H1 (cell line): ENCODE measurements around the gene SAFB2. TPM values are rescaled to one million over a fixed set of nuclear protein-coding genes. Genes with fewer than 3 reads are reported as not detected.

ENCODE experiments used
- CTCF ChIA-PET: fragments of 300-600 bp; sonication (Branson Sonifier 250); formaldehyde crosslinking; loops from one replicate; lab custom pipeline; 2021; ENCODE audit not compliant: partially characterized antibody; lab: Charles Lee
- POLR2A ChIA-PET: fragments of 300-600 bp; sonication (Branson Sonifier 250); formaldehyde crosslinking; loops from one replicate; lab custom pipeline; 2021; ENCODE audit warnings: inconsistent platforms; ENCODE audit not compliant: partially characterized antibody; lab: Charles Lee
- DNase-seq, 2 experiments: peaks; one replicate each; pipeline versions ENCODE4 v3.0.0 to v3.0.0-alpha.2; 2010 to 2022; ENCODE audit warnings: low spot score in 2 of 2, low read depth in 1 of 2, mixed read lengths in 1 of 2
- FAIRE-seq: peaks from 2 replicates; lab custom pipeline; 2011; peaks lifted over from hg19 to GRCh38; lab: Jason Lieb, UNC
- H2AFZ ChIP-seq: 2 replicates; pipeline ENCODE4 v1.8.1; 2012; ENCODE audit warnings: low read length, inconsistent platforms
- H2AK5ac ChIP-seq: 2 replicates; pipeline ENCODE4 v1.6.1; 2013; ENCODE audit warnings: low read depth, low read length
- H2BK120ac ChIP-seq: replicated peaks from 2 replicates; pipeline ENCODE3; 2013; ENCODE audit warnings: low read depth, low read length, inconsistent platforms
- H2BK12ac ChIP-seq: 2 replicates; pipeline ENCODE4 v1.6.1; 2013; ENCODE audit warnings: low read depth, low read length
- H2BK15ac ChIP-seq: 2 replicates; pipeline ENCODE4 v1.6.1; 2013; ENCODE audit warnings: low read length
- H2BK20ac ChIP-seq: 2 replicates; pipeline ENCODE4 v1.6.1; 2013; ENCODE audit warnings: low read length
- H2BK5ac ChIP-seq: 2 replicates; pipeline ENCODE4 v1.6.1; 2013; ENCODE audit warnings: low read depth, low read length
- H3K14ac ChIP-seq: 2 replicates; pipeline ENCODE4 v1.6.1; 2013; ENCODE audit warnings: inconsistent platforms; ENCODE audit not compliant: insufficient read length
- H3K18ac ChIP-seq: 2 replicates; pipeline ENCODE4 v1.6.1; 2013; ENCODE audit warnings: low read length; ENCODE audit errors: extremely low read depth
- H3K23ac ChIP-seq: 2 replicates; pipeline ENCODE4 v1.6.1; 2013; ENCODE audit warnings: inconsistent platforms; ENCODE audit not compliant: insufficient read length
- H3K23me2 ChIP-seq: 2 replicates; pipeline ENCODE4 v1.6.1; 2013; ENCODE audit warnings: low read depth, low read length
- H3K27ac ChIP-seq: 2 replicates; pipeline ENCODE4 v1.6.1; 2011; ENCODE audit warnings: low read depth, low read length, inconsistent platforms
- H3K27me3 ChIP-seq, 4 experiments: replicated peaks in 1 of 4; 1 replicate in 1 of 4; 2 replicates in 3 of 4; pipeline versions ENCODE4 v1.6.1 to v1.8.1; 2011 to 2013; ENCODE audit warnings: low read length in 3 of 4, mild to moderate bottlenecking in 3 of 4, inconsistent platforms in 2 of 4, mixed read lengths in 2 of 4, moderate library complexity in 1 of 4; ENCODE audit not compliant: control insufficient read depth in 3 of 4, insufficient read depth in 3 of 4; ENCODE audit errors: extremely low read depth in 1 of 4
- H3K36me3 ChIP-seq, 4 experiments: 2 replicates each; pipeline versions ENCODE4 v1.6.1 to v1.8.1; 2011 to 2013; ENCODE audit warnings: mild to moderate bottlenecking in 4 of 4, low read length in 3 of 4, moderate library complexity in 2 of 4, control low read depth in 1 of 4, inconsistent platforms in 1 of 4; ENCODE audit not compliant: insufficient read depth in 4 of 4, control insufficient read depth in 2 of 4
- H3K4ac ChIP-seq: replicated peaks from 2 replicates; pipeline ENCODE3; 2013; ENCODE audit warnings: low read length, low read depth, mixed read lengths, inconsistent platforms; ENCODE audit not compliant: insufficient read length
- H3K4me1 ChIP-seq, 4 experiments: replicated peaks in 1 of 4; 1 replicate in 1 of 4; 2 replicates in 3 of 4; pipeline versions ENCODE4 v1.6.1 to v1.8.1; 2011 to 2013; ENCODE audit warnings: low read length in 3 of 4, inconsistent platforms in 2 of 4, mixed read lengths in 1 of 4; ENCODE audit not compliant: insufficient read depth in 4 of 4, control insufficient read depth in 3 of 4
- H3K4me2 ChIP-seq, 2 experiments: 2 replicates each; pipeline versions ENCODE4 v1.6.1 to v1.8.1; 2011 to 2013; ENCODE audit warnings: low read depth in 2 of 2, low read length in 2 of 2, control low read depth in 1 of 2, inconsistent platforms in 1 of 2, mild to moderate bottlenecking in 1 of 2; ENCODE audit not compliant: insufficient read depth in 1 of 2
- H3K4me3 ChIP-seq, 4 experiments: fragments of 200-600, 300-600 bp in 1 of 4; sonication (generic), shearing (Covaris generic), sonication (Bioruptor Twin) in 1 of 4; 2 replicates each; pipeline versions ENCODE4 v1.5.1 to v1.8.1; 2011 to 2016; ENCODE audit warnings: low read length in 4 of 4, low read depth in 3 of 4, control low read depth in 2 of 4, inconsistent platforms in 2 of 4, mild to moderate bottlenecking in 2 of 4, mixed read lengths in 1 of 4, moderate library complexity in 1 of 4; ENCODE audit not compliant: insufficient read depth in 2 of 4; ENCODE audit errors: extremely low read depth in 1 of 4
- H3K56ac ChIP-seq: replicated peaks from 2 replicates; pipeline ENCODE3; 2013; ENCODE audit warnings: low read depth, mild to moderate bottlenecking, mixed read lengths, low read length, inconsistent platforms; ENCODE audit not compliant: insufficient read length
- H3K79me1 ChIP-seq: 2 replicates; pipeline ENCODE4 v1.6.1; 2013; ENCODE audit warnings: low read depth, low read length, control low read depth
- H3K79me2 ChIP-seq, 2 experiments: 2 replicates each; pipeline versions ENCODE4 v1.6.1 to v1.8.1; 2012 to 2013; ENCODE audit warnings: low read length in 2 of 2, mild to moderate bottlenecking in 2 of 2, inconsistent platforms in 1 of 2; ENCODE audit not compliant: insufficient read depth in 2 of 2, control insufficient read depth in 1 of 2
- H3K9ac ChIP-seq, 4 experiments: replicated peaks in 1 of 4; 1 replicate in 1 of 4; 2 replicates in 3 of 4; pipeline versions ENCODE4 v1.6.1 to v1.8.1; 2011 to 2013; ENCODE audit warnings: low read depth in 3 of 4, low read length in 3 of 4, control low read depth in 2 of 4, mild to moderate bottlenecking in 2 of 4, moderate library complexity in 2 of 4, inconsistent platforms in 1 of 4; ENCODE audit errors: extremely low read depth in 1 of 4
- H3K9me3 ChIP-seq, 2 experiments: 2 replicates each; pipeline versions ENCODE4 v1.6.1 to v1.8.1; 2012 to 2013; ENCODE audit warnings: mild to moderate bottlenecking in 2 of 2, moderate library complexity in 2 of 2, control low read depth in 1 of 2, inconsistent platforms in 1 of 2, low read depth in 1 of 2, low read length in 1 of 2, mixed read lengths in 1 of 2; ENCODE audit not compliant: insufficient read depth in 2 of 2
- H4K20me1 ChIP-seq, 2 experiments: replicated peaks in 1 of 2; 2 replicates each; pipeline versions ENCODE3 to v1.8.1; 2011 to 2013; ENCODE audit warnings: inconsistent platforms in 2 of 2, low read length in 2 of 2, mild to moderate bottlenecking in 1 of 2; ENCODE audit not compliant: insufficient read depth in 2 of 2, control insufficient read depth in 1 of 2
- H4K5ac ChIP-seq: 2 replicates; pipeline ENCODE4 v1.6.1; 2013; ENCODE audit warnings: low read length, low read depth, mixed read lengths, inconsistent platforms; ENCODE audit not compliant: insufficient read length
- H4K8ac ChIP-seq: 2 replicates; pipeline ENCODE4 v1.8.0; 2013; ENCODE audit warnings: mild to moderate bottlenecking, moderate library complexity, low read length, inconsistent platforms; ENCODE audit not compliant: insufficient read depth; ENCODE audit errors: extremely low read depth
- H4K91ac ChIP-seq: replicated peaks from 2 replicates; pipeline ENCODE3; 2013; ENCODE audit warnings: low read length, mixed read lengths, inconsistent platforms; ENCODE audit not compliant: insufficient read length
- ATF3 ChIP-seq: IDR thresholded peaks from 2 replicates; pipeline ENCODE4 v1.6.1; 2011; ENCODE audit warnings: low read depth, mild to moderate bottlenecking, low read length; ENCODE audit not compliant: insufficient read depth
- EGR1 ChIP-seq: IDR thresholded peaks from 2 replicates; pipeline ENCODE4 v1.6.1; 2011; ENCODE audit warnings: low read depth, low read length, borderline replicate concordance
- KDM1A ChIP-seq: fragments of 200-600, 300-600 bp; sonication (generic); IDR thresholded peaks from 2 replicates; pipeline ENCODE4 v1.7.1; 2016; ENCODE audit warnings: mild to moderate bottlenecking, low read length, borderline replicate concordance
- MAX ChIP-seq: IDR thresholded peaks from 2 replicates; pipeline ENCODE4 v1.6.1; 2012; ENCODE audit warnings: inconsistent platforms
- SAP30 ChIP-seq: fragments of 300-600 bp; sonication (generic); IDR thresholded peaks from 2 replicates; pipeline ENCODE4 v1.7.1; 2012; ENCODE audit warnings: low read length, moderate library complexity, mild to moderate bottlenecking, inconsistent platforms; ENCODE audit not compliant: insufficient read depth, insufficient replicate concordance
- SIRT6 ChIP-seq: IDR thresholded peaks from one replicate; pipeline ENCODE4 v1.7.1; 2012; ENCODE audit warnings: low read length, inconsistent platforms
- SP1 ChIP-seq: IDR thresholded peaks from 2 replicates; pipeline ENCODE4 v1.6.1; 2011; ENCODE audit warnings: low read depth, low read length
- WGBS, 2 experiments: shearing (Covaris generic) in 1 of 2; methylation state at CpG; one replicate each; pipeline versions ENCODE4 v1.1.6 to v1.1.7; 2013 to 2015; ENCODE audit warnings: low lambda C conversion rate in 2 of 2, mixed read lengths in 2 of 2, inconsistent platforms in 1 of 2, low coverage in 1 of 2, missing lambda C conversion rate in 1 of 2; ENCODE audit not compliant: insufficient replicate concordance in 2 of 2, insufficient coverage in 1 of 2, insufficient read length in 1 of 2; ENCODE audit errors: extremely low coverage in 1 of 2, missing lambda C conversion rate in 1 of 2; 5-methylcytosine and 5-hydroxymethylcytosine counted together
- long read RNA-seq, 2 experiments: library from RNA in 1 of 2; library from capped mRNA in 1 of 2; stranded (forward); transcript quantifications; one replicate each; pipeline ENCODE4 v2.0.0, GENCODE V29; 2021; ENCODE audit warnings: inconsistent platforms in 1 of 2
- polyA minus RNA-seq, 3 experiments: library from RNA; depleted of rRNA, polyadenylated mRNA; stranded (reverse); fragments of >200 nt; gene quantifications; 1 replicate in 2 of 3; 2 replicates in 1 of 3; pipeline ENCODE4 v1.2.3, GENCODE V29; 2011
- polyA plus RNA-seq, 7 experiments: library from polyadenylated mRNA; depleted of rRNA in 3 of 7; stranded (reverse) in 5 of 7; unstranded in 2 of 7; fragments of >200 nt in 5 of 7; fragments of 200-250 nt in 2 of 7; gene quantifications; 1 replicate in 5 of 7; 2 replicates in 1 of 7; 4 replicates in 1 of 7; pipeline versions ENCODE4 v1.2.1 to v1.2.3, GENCODE V29; 2011 to 2013; ENCODE audit warnings: missing spikeins in 2 of 7, mixed read lengths in 2 of 7
- total RNA-seq: library from RNA; stranded (reverse); fragmentation: NEBNext Ultra II Directional; extraction: Animal tissue kit (Norgen Biotek cat#: 25700); gene quantifications from 2 replicates; pipeline ENCODE4 v1.2.1, GENCODE V29; 2021

The SAFB2 gene
- total RNA-seq (63.8 and 74.4 TPM in 2 replicates), polyA plus RNA-seq (2011; rRNA removed) (14.8 and 31.1 TPM in 2 replicates), polyA minus RNA-seq (2011; rRNA and poly(A)+ RNA removed) (13.9 and 21.9 TPM in 2 replicates)
- 21.4 TPM for polyA plus RNA-seq (2011; cell fraction: cytosol; rRNA removed)
- polyA plus RNA-seq (2011; cell fraction: nucleus; rRNA removed), result 72.7 TPM
- 40.4 to 68.7 TPM (median 52.6 TPM) in 4 replicates for polyA plus RNA-seq (2012, experiment 1 of 2)
- polyA plus RNA-seq (2012, experiment 2 of 2), result 15.1 TPM
- 37.8 TPM for polyA plus RNA-seq (2013, experiment 1 of 2)
- 31.4 TPM for polyA plus RNA-seq (2013, experiment 2 of 2)
- 23.3 TPM for polyA minus RNA-seq (2011; cell fraction: cytosol; rRNA and poly(A)+ RNA removed)
- 44.7 TPM for polyA minus RNA-seq (2011; cell fraction: nucleus; rRNA and poly(A)+ RNA removed)
- long read RNA-seq, experiment 1, partial matches to known transcripts, result 8 of 13 reads
- long read RNA-seq, experiment 1, other reads (novel, unspliced or antisense), result 5 of 13 reads
- long read RNA-seq, experiment 2, partial matches to known transcripts, result 21 of 25 reads
- long read RNA-seq, experiment 2, other reads (novel, unspliced or antisense), result 4 of 25 reads

- ChIA-PET CTCF (interaction anchor here (1.0 to 1.5 kb wide), 2 partner anchors 61 to 67 kb away, joined by 3 read pairs; no protein-coding TSS in a partner anchor), POLR2A (interaction anchor here (0.6 to 3.8 kb wide), 30 partner anchors 8 to 168 kb away, joined by 3 to 25 read pairs (median 3); partner anchors contain the start of genes CATSPERD, DUS3L, LONP1 and RPL36)
- Histone ChIP-seq H3K23me2 (peaks cover 11% of the 10 kb centered on the region), H3K4ac (peak within 1 kb of the TSS; percentile 71), H4K20me1 (peaks cover 14 to 26% of the 10 kb centered on the region in 2 experiments), H3K14ac (no peak within 1 kb of the TSS), H3K18ac (peak within 1 kb of the TSS; percentile 66; the same call in 1 of the 2 replicates), H3K79me1 (peaks cover 16% of the 10 kb centered on the region), H2BK12ac (0 out of 2 replicates have a peak within 1 kb of the TSS, but pooled peaks have one; percentile 27), H2AFZ (no peak within 1 kb of the TSS), H3K79me2 (peaks cover 54 to 91% of the 10 kb centered on the region in 2 experiments), H3K36me3 (peaks cover 10 to 55% (median 42%) of the 10 kb centered on the region in 4 experiments), H2BK5ac (peak within 1 kb of the TSS; percentile 90), H3K27me3 (no peaks in the 10 kb centered on the region), H3K56ac (peak within 1 kb of the TSS; percentile 89), H3K4me2 (peak within 1 kb of the TSS; percentile 85 to 93), H4K8ac (peak within 1 kb of the TSS; percentile 99), H2BK20ac (no peak within 1 kb of the TSS), H3K23ac (no peak within 1 kb of the TSS), H3K4me3 (peak within 1 kb of the TSS; percentile 88 to 100 (median 98)), H4K91ac (peak within 1 kb of the TSS; percentile 96), H2BK120ac (no peak within 1 kb of the TSS), H4K5ac (peak within 1 kb of the TSS; percentile 85), H3K4me1 (peaks cover 2 to 14% (median 6%) of the 10 kb centered on the region in 4 experiments; a peak in 4 of 7 replicates), H3K9me3 (no peaks in the 10 kb centered on the region), H2AK5ac (peak within 1 kb of the TSS; percentile 93; the same call in 1 of the 2 replicates), H3K27ac (peak within 1 kb of the TSS; percentile 97), H3K9ac (peak within 1 kb of the TSS; percentile 90 to 96 (median 93)), H2BK15ac (no peak within 1 kb of the TSS)
- peak; percentile 78 for FAIRE-seq
- peak; percentile 98 to 100 for DNase-seq
- WGBS, 2 experiments, result 2% methylated on average over 109 of the region's 116 CpGs; no CpG with 5 or more reads in 1 of the 2 experiments
- TF ChIP-seq SP1 (no peak), ATF3 (no peak), MAX (peak; percentile 77), EGR1 (no peak), KDM1A (no peak), SIRT6 (no peak), SAP30 (no peak)
These were observed at the start of gene SAFB2, which contains the start of gene SAFB for GRCh38 chr19:5622465-5623396. Gene SAFB2, minus strand, starts transcription at chr19:5622776. Its CDS starts 61 bp downstream, at chr19:5622715. Gene SAFB, plus strand, starts transcription at chr19:5623083. Its CDS starts 123 bp downstream, at chr19:5623206.
